ENCODE data around the gene IMPDH2. TPM values are rescaled to one million over a fixed set of nuclear protein-coding genes. Genes with fewer than 3 reads are reported as not detected.
A peak's percentile ranks its signal among the peaks of the same experiment; 100 is the strongest.

IMPDH2 gene
- 197 and 206 TPM in 2 replicates for total RNA-seq
- long read RNA-seq, transcript IMPDH2-201 (14 exons, 1,643 nt), result major isoform, 1,034 of 1,153 reads
- long read RNA-seq, partial matches to known transcripts, result 24 of 1,153 reads
- long read RNA-seq, other reads (novel, unspliced or antisense), result 95 of 1,153 reads

- Mint-ChIP-seq H3K27me3 (no peaks in the 10 kb centered on the region), H3K36me3 (ENCODE audit: insufficient read depth) (peaks cover 17% of the 10 kb centered on the region), H3K27ac (peak within 1 kb of the TSS; percentile 97), H3K4me1 (ENCODE audit: low read depth) (peaks cover 9% of the 10 kb centered on the region), H3K4me3 (ENCODE audit: low read depth) (peak within 1 kb of the TSS; percentile 84), H3K9me3 (ENCODE audit: low read depth) (no peaks in the 10 kb centered on the region)
- DNase-seq (ENCODE audit: low spot score, unreplicated experiment), result peak; percentile 81
- TF ChIP-seq CTCF (IDR thresholded peaks at IDR 0.05; ENCODE audit: unreplicated experiment), result peak; percentile 7
Measured at GRCh38 chr3:49028673-49029562, at the start of gene IMPDH2. TSS of gene IMPDH2 (minus strand) at chr3:49029398. CDS start at chr3:49029350, 48 bp downstream.

- TF ChIP-seq CTCF (IDR thresholded peaks at IDR 0.05; ENCODE audit: unreplicated experiment), result no peak
- DNase-seq (ENCODE audit: low spot score, unreplicated experiment), result no peak
- Mint-ChIP-seq H3K4me3 (ENCODE audit: low read depth) (no peak overlapping the region), H3K36me3 (ENCODE audit: insufficient read depth) (peaks cover 12% of the 10 kb centered on the region), H3K4me1 (ENCODE audit: low read depth) (no peaks in the 10 kb centered on the region), H3K27ac (no peak overlapping the region), H3K27me3 (no peaks in the 10 kb centered on the region), H3K9me3 (ENCODE audit: low read depth) (no peaks in the 10 kb centered on the region)
Measured at GRCh38 chr3:49076646-49077045, 47.4 kb upstream of the IMPDH2 start.

- Mint-ChIP-seq H3K27ac (no peak overlapping the region), H3K4me1 (ENCODE audit: low read depth) (no peaks in the 10 kb centered on the region), H3K9me3 (ENCODE audit: low read depth) (no peaks in the 10 kb centered on the region), H3K4me3 (ENCODE audit: low read depth) (no peak overlapping the region), H3K36me3 (ENCODE audit: insufficient read depth) (peaks cover 12% of the 10 kb centered on the region), H3K27me3 (no peaks in the 10 kb centered on the region)
- no peak for DNase-seq (ENCODE audit: low spot score, unreplicated experiment)
- TF ChIP-seq CTCF (IDR thresholded peaks at IDR 0.05; ENCODE audit: unreplicated experiment), result no peak
Measured at GRCh38 chr3:49076116-49076515, 46.9 kb upstream of the IMPDH2 start.

GRCh38 chr3:49058011-49058410 is 28.8 kb upstream of the IMPDH2 start:
- Mint-ChIP-seq H3K27me3 (no peaks in the 10 kb centered on the region), H3K36me3 (ENCODE audit: insufficient read depth) (peaks cover 17% of the 10 kb centered on the region), H3K4me1 (ENCODE audit: low read depth) (no peaks in the 10 kb centered on the region), H3K27ac (no peak overlapping the region), H3K4me3 (ENCODE audit: low read depth) (no peak overlapping the region), H3K9me3 (ENCODE audit: low read depth) (no peaks in the 10 kb centered on the region)
- TF ChIP-seq CTCF (IDR thresholded peaks at IDR 0.05; ENCODE audit: unreplicated experiment), result no peak
- DNase-seq (ENCODE audit: low spot score, unreplicated experiment), result no peak

- no peaks in the 10 kb centered on the region for H3K27me3 Mint-ChIP-seq
- H3K27ac Mint-ChIP-seq, result no peak overlapping the region
- peaks cover 19% of the 10 kb centered on the region for H3K36me3 Mint-ChIP-seq (ENCODE audit: insufficient read depth)
- DNase-seq (ENCODE audit: low spot score, unreplicated experiment), result no peak
- H3K9me3 Mint-ChIP-seq (ENCODE audit: low read depth), result no peaks in the 10 kb centered on the region
- no peaks in the 10 kb centered on the region for H3K4me1 Mint-ChIP-seq (ENCODE audit: low read depth)
- no peak for TF ChIP-seq CTCF (IDR thresholded peaks at IDR 0.05; ENCODE audit: unreplicated experiment)
- no peak overlapping the region for H3K4me3 Mint-ChIP-seq (ENCODE audit: low read depth)
Measured at GRCh38 chr3:49057268-49057667, 28.1 kb upstream of the IMPDH2 start.
